HepG2 (cell line): ENCODE results near the gene CDX1. TPM values are rescaled to one million over a fixed set of nuclear protein-coding genes. Genes with fewer than 3 reads are reported as not detected.

Experiments used
- ATAC-seq: fragments of 200-7000 bp; cut with Tn5 transposase; 3 replicates; pipeline ENCODE4 v1.9.1; 2020; ENCODE audit warnings: mild to moderate bottlenecking, moderate library complexity
- BruUV-seq: library from RNA; stranded (reverse); fragments of 400-500 nt; replicated peaks from 2 replicates; lab custom pipeline; 2021; lab: Mats Ljungman, UMichigan
- CTCF ChIA-PET: fragments of 300-600 bp; formaldehyde crosslinking; extraction: SDS; loops from one replicate; lab custom pipeline; 2021; ENCODE audit warnings: low total read pairs, inconsistent platforms, low intra/inter-chr PET ratio; lab: Yijun Ruan, JAX
- POLR2A ChIA-PET: fragments of 350-600 bp; sonication (Branson Sonifier 250); formaldehyde crosslinking; loops from one replicate; lab custom pipeline; 2020; ENCODE audit warnings: antibody characterized with exemption, inconsistent platforms; lab: Yijun Ruan, JAX
- DNase-seq: peaks from one replicate; pipeline ENCODE4 v3.0.0-alpha.2; 2015; ENCODE audit warnings: low spot score
- FAIRE-seq: peaks from 3 replicates; lab custom pipeline; 2011; peaks lifted over from hg19 to GRCh38; lab: Jason Lieb, UNC
- H2AFZ ChIP-seq: one replicate; pipeline ENCODE4 v1.6.1; 2011; ENCODE audit warnings: low read length, inconsistent platforms
- H3K27ac ChIP-seq: fragments of 300-600 bp; 3 replicates; pipeline ENCODE4 v1.8.0; 2011; ENCODE audit warnings: mixed run types, mild to moderate bottlenecking, mixed read lengths, low read length, inconsistent platforms; ENCODE audit not compliant: insufficient read depth; ENCODE audit errors: extremely low read length
- H3K27me3 ChIP-seq, 2 experiments: fragments of 200-600 bp in 1 of 2; 2 replicates in 1 of 2; 3 replicates in 1 of 2; pipeline versions ENCODE4 v1.6.0 to v1.8.0; 2011; ENCODE audit warnings: low read length in 2 of 2, mild to moderate bottlenecking in 2 of 2, moderate library complexity in 2 of 2, inconsistent platforms in 1 of 2; ENCODE audit not compliant: insufficient read depth in 2 of 2, control insufficient read depth in 1 of 2
- H3K36me3 ChIP-seq, 2 experiments: fragments of 200-600 bp in 1 of 2; replicated peaks in 1 of 2; 2 replicates in 1 of 2; 3 replicates in 1 of 2; pipeline versions ENCODE4 v1.5.1 to v1.8.0; 2011; ENCODE audit warnings: low read length in 2 of 2, inconsistent platforms in 1 of 2; ENCODE audit not compliant: insufficient read depth in 2 of 2, control insufficient read depth in 1 of 2
- H3K4me1 ChIP-seq: 2 replicates; pipeline ENCODE4 v1.5.1; 2012; ENCODE audit warnings: low read length, inconsistent platforms; ENCODE audit not compliant: insufficient read depth
- H3K4me2 ChIP-seq: 2 replicates; pipeline ENCODE4 v1.6.0; 2011; ENCODE audit warnings: low read depth, low read length, inconsistent platforms
- H3K4me3 ChIP-seq, 3 experiments: fragments of 200-600 bp in 1 of 3; sonication (generic), shearing (Covaris generic) in 1 of 3; replicated peaks in 1 of 3; 2 replicates each; pipeline ENCODE4 v1.5.1; 2011 to 2016; ENCODE audit warnings: low read length in 3 of 3, inconsistent platforms in 2 of 3, low read depth in 2 of 3, mild to moderate bottlenecking in 2 of 3, control low read depth in 1 of 3, mixed read lengths in 1 of 3; ENCODE audit not compliant: insufficient read depth in 1 of 3
- H3K79me2 ChIP-seq: one replicate; pipeline ENCODE4 v1.6.1; 2011; ENCODE audit warnings: low read length, inconsistent platforms; ENCODE audit not compliant: insufficient read depth
- H3K9ac ChIP-seq: 2 replicates; pipeline ENCODE4 v1.6.0; 2011; ENCODE audit warnings: mild to moderate bottlenecking, low read depth, low read length, inconsistent platforms; ENCODE audit not compliant: insufficient read depth
- H3K9me3 ChIP-seq: 2 replicates; pipeline ENCODE4 v1.5.1; 2012; ENCODE audit warnings: mild to moderate bottlenecking, low read length
- H4K20me1 ChIP-seq: 2 replicates; pipeline ENCODE4 v1.6.0; 2011; ENCODE audit warnings: inconsistent platforms, mild to moderate bottlenecking, low read length, moderate library complexity; ENCODE audit not compliant: insufficient read depth
- CHD2 ChIP-seq: IDR thresholded peaks from 2 replicates; pipeline ENCODE4 v1.6.1; 2011; ENCODE audit warnings: low read depth, low read length, improper control_type of control experiment
- MAFK ChIP-seq, 2 experiments: IDR thresholded peaks in 1 of 2; conservative IDR thresholded peaks in 1 of 2; 2 replicates each; pipeline ENCODE4 v1.6.1; 2011; ENCODE audit warnings: improper control_type of control experiment in 2 of 2, low read length in 2 of 2
- MIER3 ChIP-seq: IDR thresholded peaks from 2 replicates; pipeline ENCODE4 v1.6.1; 2016; ENCODE audit warnings: missing compliant biosample characterization, borderline replicate concordance
- NFIC ChIP-seq: IDR thresholded peaks from 2 replicates; pipeline ENCODE4 v1.6.1; 2012; ENCODE audit warnings: mild to moderate bottlenecking, low read length, inconsistent platforms
- RCOR2 ChIP-seq: IDR thresholded peaks from 2 replicates; pipeline ENCODE4 v1.6.1; 2016; ENCODE audit warnings: missing biosample characterization, missing genetic modification reagents
- TAF1 ChIP-seq: sonication (generic); formaldehyde crosslinking; IDR thresholded peaks from 2 replicates; pipeline ENCODE4 v1.4.0; 2020; ENCODE audit warnings: missing genetic modification reagents
- TRIM24 ChIP-seq: sonication (generic); formaldehyde crosslinking; IDR thresholded peaks from 2 replicates; pipeline ENCODE4 v1.8.0; 2022; ENCODE audit warnings: mild to moderate bottlenecking, missing genetic modification reagents
- ZBTB7B ChIP-seq: sonication (generic); formaldehyde crosslinking; IDR thresholded peaks from 2 replicates; pipeline ENCODE4 v1.4.0; 2020; ENCODE audit warnings: missing genetic modification reagents
- ZFYVE20 ChIP-seq: sonication (generic); formaldehyde crosslinking; IDR thresholded peaks from 2 replicates; pipeline ENCODE4 v1.8.0; 2023; ENCODE audit warnings: low read depth, mild to moderate bottlenecking, moderate library complexity, missing genetic modification reagents, borderline replicate concordance
- ZNF34 ChIP-seq: sonication (generic); formaldehyde crosslinking; IDR thresholded peaks from 2 replicates; pipeline ENCODE4 v1.4.0; 2020; ENCODE audit warnings: mild to moderate bottlenecking, missing genetic modification reagents, borderline replicate concordance
- ZNF577 ChIP-seq: sonication (generic); formaldehyde crosslinking; IDR thresholded peaks from 2 replicates; pipeline ENCODE4 v1.4.0; 2020; ENCODE audit warnings: mild to moderate bottlenecking, low read depth, missing genetic modification reagents, borderline replicate concordance
- ZNF619 ChIP-seq: sonication (generic); formaldehyde crosslinking; IDR thresholded peaks from 2 replicates; pipeline ENCODE4 v1.4.0; 2020; ENCODE audit warnings: mild to moderate bottlenecking, missing genetic modification reagents
- WGBS: methylation state at CpG from one replicate; pipeline ENCODE4 v1.1.6; 2017; ENCODE audit warnings: low lambda C conversion rate; 5-methylcytosine and 5-hydroxymethylcytosine counted together
- in situ Hi-C: cut with HindIII; loops from 2 replicates; pipeline ENCODE4 v1.10.0; 2017; ENCODE audit warnings: low pct_unique_long_range_greater_than_20kb; ENCODE audit not compliant: extremely low pct_ligation_motif_present
- intact Hi-C: fragments of 100-400 bp; cut with micrococcal nuclease; formaldehyde crosslinking; loops from one replicate; pipeline ENCODE4 v1.10.0; 2022; ENCODE audit not compliant: unreplicated experiment
- polyA plus RNA-seq, 8 experiments: library from polyadenylated mRNA; depleted of rRNA in 3 of 8; stranded (reverse) in 7 of 8; unstranded in 1 of 8; fragments of >200 nt; fragmentation: Illumina TruSeq in 4 of 8; extraction: Trizol in 4 of 8; gene quantifications; 2 replicates each; pipeline versions ENCODE4 v1.2.1 to v1.2.3, GENCODE V29; 2011 to 2016; ENCODE audit warnings: low read depth in 4 of 8, missing spikeins in 1 of 8, mixed read lengths in 1 of 8; ENCODE audit not compliant: insufficient read depth in 1 of 8
- total RNA-seq, 5 experiments: library from RNA; depleted of rRNA; stranded (reverse); fragments of >200 nt; fragmentation: Illumina TruSeq; extraction: Trizol; gene quantifications; 2 replicates each; pipeline ENCODE4 v1.2.3, GENCODE V29; 2016; ENCODE audit warnings: low read depth in 1 of 5
- TF ChIP-seq, protein P1 (sequence below): sonication (generic); formaldehyde crosslinking; IDR thresholded peaks from 2 replicates; pipeline ENCODE4 v1.9.0; 2021; ENCODE audit warnings: missing genetic modification reagents, borderline replicate concordance
- TF ChIP-seq, protein P2 (sequence below): sonication (generic); formaldehyde crosslinking; IDR thresholded peaks from 2 replicates; pipeline ENCODE4 v1.5.0; 2020; ENCODE audit warnings: missing genetic modification reagents
- TF ChIP-seq, protein P3 (sequence below): sonication (generic); formaldehyde crosslinking; IDR thresholded peaks from 2 replicates; pipeline ENCODE4 v1.8.0; 2022; ENCODE audit warnings: mild to moderate bottlenecking, missing genetic modification reagents

The CDX1 gene
- total and polyA plus RNA-seq, 2 of the 13 experiments (the other 11 are each of a cell fraction or from before 2014, with no cell fraction given) = not detected

DNA sequence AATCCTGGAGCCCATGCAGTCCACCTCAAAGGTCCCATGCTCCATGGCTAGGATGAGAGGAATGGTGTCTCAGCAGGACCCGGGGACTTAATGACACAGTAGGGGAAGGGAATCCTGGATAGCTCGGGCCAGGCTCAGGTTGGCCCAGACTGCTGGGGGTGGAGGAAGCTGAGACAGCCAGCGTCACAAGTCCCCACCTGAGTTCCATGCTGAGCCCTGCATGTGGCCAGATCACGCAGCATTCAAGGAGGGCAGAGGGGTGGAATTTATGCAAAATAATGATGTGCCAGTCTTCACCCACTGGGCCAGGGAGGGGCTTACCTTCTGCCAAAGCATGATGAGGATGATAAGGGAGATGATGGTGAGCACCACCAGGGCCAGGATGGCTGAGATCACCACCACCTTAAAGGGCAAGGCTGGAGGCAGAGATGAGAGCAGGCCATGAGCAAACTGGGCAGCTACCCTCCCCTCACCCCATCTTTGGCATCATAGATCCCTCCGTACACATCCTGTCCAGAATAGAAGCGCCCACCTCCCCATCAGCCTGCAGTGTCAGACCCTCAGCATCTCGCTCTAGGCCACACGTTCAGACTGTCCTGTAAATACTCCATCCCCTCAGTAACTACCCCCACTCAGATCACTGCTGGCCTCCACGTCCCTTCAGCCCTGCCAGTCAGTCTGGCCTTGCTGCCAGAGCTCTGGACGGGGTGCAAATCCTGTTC is 40.2 kb upstream of the CDX1 start:
- ATAC-seq (no peak), FAIRE-seq (no peak), DNase-seq (no peak)
- Histone ChIP-seq H3K36me3 (no peaks in the 10 kb centered on the region; a peak in 1 of 5 replicates), H3K9me3 (no peaks in the 10 kb centered on the region), H3K27me3 (no peaks in the 10 kb centered on the region), H3K9ac (no peak overlapping the region), H3K27ac (no peak overlapping the region), H3K4me3 (no peak overlapping the region), H2AFZ (no peak overlapping the region), H3K79me2 (no peaks in the 10 kb centered on the region), H3K4me1 (peaks cover 45% of the 10 kb centered on the region), H4K20me1 (no peaks in the 10 kb centered on the region), H3K4me2 (no peak overlapping the region)
- POLR2A ChIA-PET = no interaction called here
- 86% methylated on average over 10 of the region's 10 CpGs for WGBS
- in situ Hi-C loops (loop anchor here (5.0 kb wide), 2 partner anchors 51 to 91 kb away; no protein-coding TSS in a partner anchor), intact Hi-C loops (loop anchor here (10.0 kb wide), 1 partner anchor 292 kb away; no protein-coding TSS in a partner anchor)
- TF ChIP-seq, protein P1, sequence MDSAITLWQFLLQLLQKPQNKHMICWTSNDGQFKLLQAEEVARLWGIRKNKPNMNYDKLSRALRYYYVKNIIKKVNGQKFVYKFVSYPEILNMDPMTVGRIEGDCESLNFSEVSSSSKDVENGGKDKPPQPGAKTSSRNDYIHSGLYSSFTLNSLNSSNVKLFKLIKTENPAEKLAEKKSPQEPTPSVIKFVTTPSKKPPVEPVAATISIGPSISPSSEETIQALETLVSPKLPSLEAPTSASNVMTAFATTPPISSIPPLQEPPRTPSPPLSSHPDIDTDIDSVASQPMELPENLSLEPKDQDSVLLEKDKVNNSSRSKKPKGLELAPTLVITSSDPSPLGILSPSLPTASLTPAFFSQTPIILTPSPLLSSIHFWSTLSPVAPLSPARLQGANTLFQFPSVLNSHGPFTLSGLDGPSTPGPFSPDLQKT (CRISPR knock-in tag) = no peak
- TF ChIP-seq TAF1 (CRISPR knock-in tag) (no peak), RCOR2 (CRISPR knock-in tag) (no peak), ZNF619 (CRISPR knock-in tag) (no peak), ZNF34 (no peak), MAFK (conservative IDR thresholded peaks at IDR 0.05 in 1 of 2, IDR thresholded peaks at IDR 0.05 in 1 of 2; ENCODE audit: low read length in 2 of 2) (no peak)
- CTCF ChIA-PET = no interaction called here
- no TSS peak for BruUV-seq

DNA sequence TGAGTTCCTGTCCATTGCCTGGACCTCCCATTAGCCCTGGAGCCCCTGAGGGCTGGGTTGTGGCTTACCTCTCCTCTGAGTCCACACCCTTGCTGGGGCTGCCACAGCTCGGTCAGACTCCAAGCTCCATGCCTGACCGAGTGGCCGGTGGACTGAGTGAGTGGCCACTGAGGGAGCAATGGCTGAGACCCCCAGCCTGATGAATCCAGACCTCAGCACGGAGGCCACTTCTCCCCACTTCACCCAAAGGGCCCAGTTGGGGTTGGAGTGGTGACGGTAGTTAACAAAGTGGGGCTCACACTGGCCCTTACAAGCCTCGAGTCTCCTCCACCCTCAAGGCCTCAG is 39.7 kb upstream of the CDX1 start:
- H3K4me1 ChIP-seq = peaks cover 45% of the 10 kb centered on the region
- H3K9me3 ChIP-seq = no peaks in the 10 kb centered on the region
- H3K79me2 ChIP-seq = no peaks in the 10 kb centered on the region
- no peak for ATAC-seq
- DNase-seq = no peak
- H3K27ac ChIP-seq = no peak overlapping the region
- no peak overlapping the region for H3K4me2 ChIP-seq
- WGBS = 17% methylated on average over 1 of the region's 6 CpGs
- ChIA-PET POLR2A (no interaction called here), CTCF (no interaction called here)
- H3K4me3 ChIP-seq = no peak overlapping the region
- H3K9ac ChIP-seq = no peak overlapping the region
- H3K27me3 ChIP-seq = no peaks in the 10 kb centered on the region
- no peaks in the 10 kb centered on the region; a peak in 1 of 5 replicates for H3K36me3 ChIP-seq
- H4K20me1 ChIP-seq = no peaks in the 10 kb centered on the region
- no peak for FAIRE-seq
- intact Hi-C loops = loop anchor here (10.0 kb wide), 1 partner anchor 292 kb away; no protein-coding TSS in a partner anchor
- no TSS peak for BruUV-seq
- H2AFZ ChIP-seq = no peak overlapping the region
- in situ Hi-C loops = loop anchor here (5.0 kb wide), 2 partner anchors 50 to 90 kb away; no protein-coding TSS in a partner anchor
- TF ChIP-seq ZBTB7B (CRISPR knock-in tag) = no peak
- no peak for TF ChIP-seq NFIC
- no peak for TF ChIP-seq ZFYVE20 (CRISPR knock-in tag)
- TF ChIP-seq, protein P2, sequence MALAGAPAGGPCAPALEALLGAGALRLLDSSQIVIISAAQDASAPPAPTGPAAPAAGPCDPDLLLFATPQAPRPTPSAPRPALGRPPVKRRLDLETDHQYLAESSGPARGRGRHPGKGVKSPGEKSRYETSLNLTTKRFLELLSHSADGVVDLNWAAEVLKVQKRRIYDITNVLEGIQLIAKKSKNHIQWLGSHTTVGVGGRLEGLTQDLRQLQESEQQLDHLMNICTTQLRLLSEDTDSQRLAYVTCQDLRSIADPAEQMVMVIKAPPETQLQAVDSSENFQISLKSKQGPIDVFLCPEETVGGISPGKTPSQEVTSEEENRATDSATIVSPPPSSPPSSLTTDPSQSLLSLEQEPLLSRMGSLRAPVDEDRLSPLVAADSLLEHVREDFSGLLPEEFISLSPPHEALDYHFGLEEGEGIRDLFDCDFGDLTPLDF = no peak
- TF ChIP-seq ZNF577 (CRISPR knock-in tag) = no peak
- TF ChIP-seq MIER3 (CRISPR knock-in tag) = no peak
- no peak for TF ChIP-seq CHD2
- TF ChIP-seq TRIM24 (CRISPR knock-in tag) = no peak
- TF ChIP-seq, protein P3, sequence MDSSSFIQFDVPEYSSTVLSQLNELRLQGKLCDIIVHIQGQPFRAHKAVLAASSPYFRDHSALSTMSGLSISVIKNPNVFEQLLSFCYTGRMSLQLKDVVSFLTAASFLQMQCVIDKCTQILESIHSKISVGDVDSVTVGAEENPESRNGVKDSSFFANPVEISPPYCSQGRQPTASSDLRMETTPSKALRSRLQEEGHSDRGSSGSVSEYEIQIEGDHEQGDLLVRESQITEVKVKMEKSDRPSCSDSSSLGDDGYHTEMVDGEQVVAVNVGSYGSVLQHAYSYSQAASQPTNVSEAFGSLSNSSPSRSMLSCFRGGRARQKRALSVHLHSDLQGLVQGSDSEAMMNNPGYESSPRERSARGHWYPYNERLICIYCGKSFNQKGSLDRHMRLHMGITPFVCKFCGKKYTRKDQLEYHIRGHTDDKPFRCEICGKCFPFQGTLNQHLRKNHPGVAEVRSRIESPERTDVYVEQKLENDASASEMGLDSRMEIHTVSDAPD = no peak
